MG63 (cell line): ENCODE results near the gene CHMP1A. TPM values are rescaled to one million over a fixed set of nuclear protein-coding genes. Genes with fewer than 3 reads are reported as not detected.

Experiments
- total RNA-seq: library from RNA; depleted of rRNA; stranded (reverse); fragments of >200 nt; shearing (Covaris generic); gene quantifications from 2 replicates; pipeline ENCODE4 v1.2.3, GENCODE V29; 2014; ENCODE audit warnings: low replicate concordance; rRNA removed

The CHMP1A gene
- total RNA-seq, 1 experiment from 2014 or later: 83.9 TPM

Other genes starting within 250 kb of the CHMP1A start
- 54.3 and 98.9 TPM in 2 replicates for gene ANKRD11, start 167.1 kb downstream of the CHMP1A start, total RNA-seq
- 52.8 and 71.9 TPM in 2 replicates for gene SPG7, start 149.3 kb downstream of the CHMP1A start, total RNA-seq
- gene RPL13, start 97.0 kb downstream of the CHMP1A start, total RNA-seq: 2,413 and 2,555 TPM in 2 replicates
- gene CPNE7, start 82.0 kb downstream of the CHMP1A start, total RNA-seq: 9.1 and 9.6 TPM in 2 replicates
- not detected in 2 replicates for gene DPEP1, start 44.1 kb downstream of the CHMP1A start, total RNA-seq
- 6.6 and 13.7 TPM in 2 replicates for gene SPATA33, start 128 bp upstream of the CHMP1A start, total RNA-seq
- 11.9 and 40.4 TPM in 2 replicates for gene CDK10, start 29.0 kb upstream of the CHMP1A start, total RNA-seq
- 12.6 and 18.4 TPM in 2 replicates for gene SPATA2L, start 44.0 kb upstream of the CHMP1A start, total RNA-seq
- 6.4 and 7.2 TPM in 2 replicates for gene VPS9D1, start 63.2 kb upstream of the CHMP1A start, total RNA-seq
- 4.5 and 4.9 TPM in 2 replicates for gene ZNF276, start 63.8 kb upstream of the CHMP1A start, total RNA-seq
- gene FANCA, start 158.9 kb upstream of the CHMP1A start, total RNA-seq: 11.9 and 13.1 TPM in 2 replicates
- 5.0 and 5.3 TPM in 2 replicates for gene SPIRE2, start 170.8 kb upstream of the CHMP1A start, total RNA-seq
- 53.2 and 71.3 TPM in 2 replicates for gene TCF25, start 215.9 kb upstream of the CHMP1A start, total RNA-seq